Memory B cell (primary cell): ENCODE results near the gene POU6F1.

ENCODE experiments used
- ATAC-seq: fragments of 150-1000 bp; cut with Tn5 transposase; 2 replicates; pipeline ENCODE4 v1.10.0; 2021; ENCODE audit warnings: low read depth, mild to moderate bottlenecking, moderate library complexity
- DNase-seq, 2 donors: peaks; one replicate each; pipeline ENCODE4 v3.0.0; 2022; ENCODE audit warnings: low spot score in 2 of 2
- H3K27ac Mint-ChIP-seq: one replicate; pipeline ENCODE4 v1.8.0; 2022; ENCODE audit warnings: mild to moderate bottlenecking, moderate library complexity, mixed read lengths
- H3K27me3 Mint-ChIP-seq: one replicate; pipeline ENCODE4 v1.8.0; 2022; ENCODE audit warnings: mixed read lengths
- H3K36me3 Mint-ChIP-seq: one replicate; pipeline ENCODE4 v1.8.0; 2022; ENCODE audit warnings: mild to moderate bottlenecking, mixed read lengths
- H3K4me1 Mint-ChIP-seq: one replicate; pipeline ENCODE4 v1.8.0; 2022; ENCODE audit warnings: mixed read lengths
- H3K4me3 Mint-ChIP-seq: one replicate; pipeline ENCODE4 v1.8.0; 2022; ENCODE audit warnings: mild to moderate bottlenecking, moderate library complexity, mixed read lengths
- H3K9me3 Mint-ChIP-seq: one replicate; pipeline ENCODE4 v1.8.0; 2022; ENCODE audit warnings: mixed read lengths

Gene POU6F1

DNA sequence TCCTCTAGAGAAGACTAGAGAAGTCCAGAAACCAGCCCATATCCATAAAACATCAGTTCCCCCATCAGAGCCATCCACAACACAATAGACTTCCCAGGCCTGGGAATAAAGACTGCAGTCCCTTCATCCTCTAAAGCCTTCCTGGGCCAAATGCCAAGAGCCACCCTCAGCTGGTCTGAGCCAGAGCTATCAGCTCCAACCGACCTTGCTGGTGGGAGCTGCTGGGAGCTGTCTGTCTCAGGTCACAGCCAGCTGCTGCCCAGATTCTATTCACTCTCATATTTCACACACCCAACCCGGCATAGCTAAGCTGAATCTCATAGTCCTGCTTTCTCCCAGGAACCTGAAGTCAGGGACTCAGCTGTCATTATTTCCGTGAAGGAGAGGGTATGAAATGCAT lies 34.0 kb downstream of the POU6F1 start:
- no peak overlapping the region for H3K4me3 Mint-ChIP-seq
- no peak overlapping the region for H3K27ac Mint-ChIP-seq
- no peak for ATAC-seq
- peaks cover 18% of the 10 kb centered on the region for H3K4me1 Mint-ChIP-seq
- DNase-seq, result no peak
- no peaks in the 10 kb centered on the region for H3K27me3 Mint-ChIP-seq
- no peaks in the 10 kb centered on the region for H3K9me3 Mint-ChIP-seq
- no peaks in the 10 kb centered on the region for H3K36me3 Mint-ChIP-seq

DNA sequence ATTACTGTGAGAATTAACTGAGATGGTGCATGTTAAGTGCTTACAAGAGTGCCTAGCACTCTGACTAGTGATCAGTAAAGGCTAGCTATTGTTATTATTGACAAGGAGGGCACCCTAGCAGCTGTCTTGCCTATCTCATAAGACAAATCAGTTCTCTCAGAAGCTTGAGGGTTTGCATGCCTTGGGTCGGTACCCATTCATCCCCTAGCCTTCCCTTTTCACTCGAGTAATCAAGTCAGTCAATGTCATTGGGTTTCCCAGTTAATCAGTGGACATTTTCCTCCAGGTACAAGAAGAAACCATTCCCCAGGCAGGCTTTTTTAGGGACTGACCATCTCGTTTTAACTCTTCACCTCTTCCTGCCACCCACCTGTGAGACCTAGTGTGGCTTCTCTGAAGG lies 34.5 kb downstream of the POU6F1 start:
- no peaks in the 10 kb centered on the region for H3K9me3 Mint-ChIP-seq
- H3K27ac Mint-ChIP-seq, result no peak overlapping the region
- no peak overlapping the region for H3K4me3 Mint-ChIP-seq
- no peak for ATAC-seq
- no peaks in the 10 kb centered on the region for H3K36me3 Mint-ChIP-seq
- H3K27me3 Mint-ChIP-seq, result no peaks in the 10 kb centered on the region
- peaks cover 13% of the 10 kb centered on the region for H3K4me1 Mint-ChIP-seq
- DNase-seq, result no peak

- H3K36me3 Mint-ChIP-seq, result no peaks in the 10 kb centered on the region
Observed at GRCh38 chr12:51181558-51181957, 36.3 kb downstream of the POU6F1 start.

GRCh38 chr12:51177897-51178296 lies 40.0 kb downstream of the POU6F1 start:
- no peak for ATAC-seq
- no peak for DNase-seq
- no peak overlapping the region for H3K27ac Mint-ChIP-seq

More at GRCh38 chr12:51181558-51181957, 36.3 kb downstream of the POU6F1 start:
- H3K4me3 Mint-ChIP-seq, result no peak overlapping the region
- no peak for DNase-seq
- ATAC-seq, result no peak
- H3K4me1 Mint-ChIP-seq, result no peaks in the 10 kb centered on the region
- no peaks in the 10 kb centered on the region for H3K27me3 Mint-ChIP-seq
- H3K27ac Mint-ChIP-seq, result no peak overlapping the region
- H3K9me3 Mint-ChIP-seq, result no peaks in the 10 kb centered on the region

GRCh38 chr12:51174501-51174900 lies 43.4 kb downstream of the POU6F1 start:
- peaks cover 6% of the 10 kb centered on the region for H3K4me1 Mint-ChIP-seq
- H3K36me3 Mint-ChIP-seq, result no peaks in the 10 kb centered on the region
- DNase-seq (no peak), ATAC-seq (no peak)
- no peaks in the 10 kb centered on the region for H3K27me3 Mint-ChIP-seq
- H3K27ac Mint-ChIP-seq, result no peak overlapping the region
- peak overlapping the region; percentile 22 for H3K4me3 Mint-ChIP-seq
- no peaks in the 10 kb centered on the region for H3K9me3 Mint-ChIP-seq

More at GRCh38 chr12:51177897-51178296, 40.0 kb downstream of the POU6F1 start:
- no peaks in the 10 kb centered on the region for H3K9me3 Mint-ChIP-seq
- no peaks in the 10 kb centered on the region for H3K27me3 Mint-ChIP-seq
- peaks cover 2% of the 10 kb centered on the region for H3K4me1 Mint-ChIP-seq
- H3K36me3 Mint-ChIP-seq, result no peaks in the 10 kb centered on the region
- no peak overlapping the region for H3K4me3 Mint-ChIP-seq

GRCh38 chr12:51172515-51173431 lies 45.1 kb downstream of the POU6F1 start, which contains the start of gene TFCP2:
TSS of gene TFCP2 (minus strand) at chr12:51173135. CDS start at chr12:51172422, 713 bp downstream.
- Mint-ChIP-seq H3K9me3 (no peaks in the 10 kb centered on the region), H3K36me3 (no peaks in the 10 kb centered on the region), H3K27ac (no peak within 1 kb of the TSS), H3K4me3 (peak within 1 kb of the TSS; percentile 83), H3K4me1 (peaks cover 7% of the 10 kb centered on the region), H3K27me3 (no peaks in the 10 kb centered on the region)
- peak; percentile 99 for ATAC-seq
- peak; percentile 81 to 86 for DNase-seq

DNA sequence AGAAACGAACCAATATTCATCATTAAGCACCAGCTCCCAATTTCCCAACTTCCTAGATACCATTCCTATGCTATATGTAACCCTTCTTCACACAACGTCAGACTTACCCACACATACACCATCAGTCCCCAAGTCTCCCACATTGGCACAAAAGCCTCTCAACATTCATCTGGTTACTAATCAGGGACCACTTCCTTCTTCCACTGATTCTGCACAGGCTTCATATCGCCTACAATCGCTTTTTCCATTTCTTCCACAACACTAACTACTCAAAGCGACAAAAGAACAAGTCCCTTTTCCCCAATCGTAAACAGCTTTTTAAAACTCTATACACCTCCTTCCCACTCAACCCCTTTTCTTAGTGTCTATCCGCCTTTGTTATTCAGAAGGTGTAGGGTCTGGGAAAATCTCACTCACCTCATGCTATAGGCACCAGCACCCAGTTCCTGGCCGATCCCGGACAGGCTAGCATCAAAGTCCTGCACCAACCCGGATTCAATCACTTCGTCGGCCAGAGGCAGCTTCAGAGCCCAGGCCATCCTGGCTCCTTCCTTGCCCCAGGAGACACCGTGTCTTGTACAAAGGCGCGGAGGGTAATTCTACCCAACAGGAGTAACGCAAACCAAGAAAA lies 45.9 kb downstream of the POU6F1 start:
- Mint-ChIP-seq H3K9me3 (no peaks in the 10 kb centered on the region), H3K27me3 (no peaks in the 10 kb centered on the region)
- peak in 1 of 2 donors; percentile 9 for DNase-seq

GRCh38 chr12:51163795-51164194 lies 54.1 kb downstream of the POU6F1 start:
- Mint-ChIP-seq H3K36me3 (peaks cover 21% of the 10 kb centered on the region), H3K9me3 (no peaks in the 10 kb centered on the region), H3K27me3 (no peaks in the 10 kb centered on the region), H3K4me3 (no peak overlapping the region), H3K27ac (no peak overlapping the region), H3K4me1 (peaks cover 32% of the 10 kb centered on the region)
- ATAC-seq (no peak), DNase-seq (no peak)

More for the DNA sequence above, 45.9 kb downstream of the POU6F1 start:
- Mint-ChIP-seq H3K36me3 (no peaks in the 10 kb centered on the region), H3K4me1 (peaks cover 12% of the 10 kb centered on the region), H3K4me3 (no peak overlapping the region), H3K27ac (no peak overlapping the region)
- ATAC-seq, result no peak

DNA sequence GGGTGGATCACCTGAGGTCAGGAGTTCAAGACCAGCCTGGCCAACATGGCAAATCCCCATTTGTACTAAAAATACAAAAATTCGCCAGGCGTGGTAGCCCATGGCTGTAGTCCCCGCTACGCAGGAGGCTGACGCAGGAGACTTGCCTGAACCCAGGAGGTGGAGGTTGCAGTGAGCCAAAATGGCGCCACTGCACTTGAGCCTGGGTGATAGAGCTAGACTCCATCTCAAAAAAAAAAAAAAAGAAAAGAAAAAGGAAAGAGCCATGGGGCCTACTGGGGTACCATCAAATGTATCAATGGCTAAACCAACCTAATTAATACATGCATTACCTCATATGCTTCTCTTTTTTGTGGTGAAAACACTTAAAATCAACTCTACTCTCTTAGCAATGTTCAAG lies 55.6 kb downstream of the POU6F1 start:
- Mint-ChIP-seq H3K27ac (no peak overlapping the region), H3K27me3 (no peaks in the 10 kb centered on the region), H3K36me3 (peaks cover 21% of the 10 kb centered on the region), H3K4me3 (no peak overlapping the region), H3K9me3 (no peaks in the 10 kb centered on the region), H3K4me1 (peaks cover 29% of the 10 kb centered on the region)
- no peak for ATAC-seq
- no peak for DNase-seq

DNA sequence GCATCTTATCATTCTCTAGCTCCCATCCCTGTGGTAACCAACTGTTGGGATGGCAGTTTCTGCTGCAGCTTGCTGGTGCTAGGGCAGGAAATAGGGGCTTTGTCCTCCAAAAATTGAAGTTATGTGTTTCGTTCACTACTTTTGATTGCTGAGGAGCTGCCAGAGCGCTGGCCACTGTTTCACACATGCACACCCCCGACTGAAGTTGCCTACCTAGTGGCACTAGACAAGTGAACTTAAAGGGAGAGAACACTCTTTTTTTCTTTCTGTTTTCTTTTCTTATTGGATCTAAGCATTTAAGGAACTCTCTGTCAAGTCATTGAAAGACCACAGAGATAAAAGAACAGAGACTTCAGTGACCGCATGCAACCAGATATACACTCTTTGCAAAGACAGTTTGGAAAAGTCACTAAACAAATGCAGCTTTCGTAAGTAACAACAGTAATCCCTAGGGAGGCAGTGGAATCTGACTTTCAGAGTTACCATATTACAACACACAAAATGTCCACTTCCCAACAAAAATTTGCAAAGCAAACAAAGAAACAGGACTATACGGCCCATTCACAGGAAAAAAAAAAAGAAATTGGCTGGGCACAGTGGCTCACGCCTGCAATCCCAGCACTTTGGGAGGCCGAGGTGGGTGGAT lies 56.9 kb downstream of the POU6F1 start:
- Mint-ChIP-seq H3K27me3 (no peaks in the 10 kb centered on the region), H3K4me1 (peaks cover 26% of the 10 kb centered on the region), H3K27ac (no peak overlapping the region), H3K4me3 (no peak overlapping the region), H3K9me3 (no peaks in the 10 kb centered on the region), H3K36me3 (peaks cover 19% of the 10 kb centered on the region)
- no peak for ATAC-seq
- no peak for DNase-seq

GRCh38 chr12:51156245-51156765 lies 61.6 kb downstream of the POU6F1 start:
- no peak for ATAC-seq
- no peak overlapping the region for H3K27ac Mint-ChIP-seq

GRCh38 chr12:51152953-51153352 lies 64.9 kb downstream of the POU6F1 start:
- peaks cover 7% of the 10 kb centered on the region for H3K36me3 Mint-ChIP-seq
- no peaks in the 10 kb centered on the region for H3K27me3 Mint-ChIP-seq
- no peaks in the 10 kb centered on the region for H3K9me3 Mint-ChIP-seq
- no peak overlapping the region for H3K27ac Mint-ChIP-seq
- DNase-seq (no peak), ATAC-seq (no peak)
- H3K4me3 Mint-ChIP-seq, result no peak overlapping the region
- peaks cover 27% of the 10 kb centered on the region for H3K4me1 Mint-ChIP-seq

More at GRCh38 chr12:51156245-51156765, 61.6 kb downstream of the POU6F1 start:
- DNase-seq, result no peak
- Mint-ChIP-seq H3K4me3 (no peak overlapping the region), H3K4me1 (peaks cover 17% of the 10 kb centered on the region), H3K27me3 (no peaks in the 10 kb centered on the region), H3K9me3 (no peaks in the 10 kb centered on the region), H3K36me3 (peaks cover 9% of the 10 kb centered on the region)

GRCh38 chr12:51150777-51151176 lies 67.1 kb downstream of the POU6F1 start:
- DNase-seq (no peak), ATAC-seq (no peak)
- peaks cover 4% of the 10 kb centered on the region for H3K36me3 Mint-ChIP-seq
- no peaks in the 10 kb centered on the region for H3K27me3 Mint-ChIP-seq
- peaks cover 32% of the 10 kb centered on the region for H3K4me1 Mint-ChIP-seq
- no peak overlapping the region for H3K4me3 Mint-ChIP-seq
- no peak overlapping the region for H3K27ac Mint-ChIP-seq
- no peaks in the 10 kb centered on the region for H3K9me3 Mint-ChIP-seq

DNA sequence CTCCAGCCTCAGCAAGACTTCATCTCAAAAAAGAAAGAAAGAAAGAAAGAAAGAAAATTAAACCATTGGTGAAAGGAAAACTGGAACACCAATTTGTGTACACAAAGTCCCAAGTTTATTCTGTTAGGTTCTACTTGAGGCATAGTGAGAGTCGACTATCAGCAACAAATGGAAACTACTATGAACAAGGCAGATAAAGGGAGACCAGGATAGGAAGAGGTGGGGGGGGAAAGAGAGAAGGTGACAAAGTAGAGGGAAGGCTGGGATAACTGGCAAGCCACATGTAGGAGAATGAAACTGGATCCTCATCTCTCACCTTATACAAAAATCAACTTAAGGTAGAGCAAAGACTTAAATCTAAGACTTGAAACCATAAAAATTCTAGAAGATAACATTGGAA lies 70.6 kb downstream of the POU6F1 start:
- H3K4me3 Mint-ChIP-seq, result no peak overlapping the region

More for the DNA sequence above, 70.6 kb downstream of the POU6F1 start:
- no peaks in the 10 kb centered on the region for H3K27me3 Mint-ChIP-seq
- DNase-seq (no peak), ATAC-seq (no peak)
- H3K9me3 Mint-ChIP-seq, result no peaks in the 10 kb centered on the region
- peaks cover 32% of the 10 kb centered on the region for H3K4me1 Mint-ChIP-seq
- H3K36me3 Mint-ChIP-seq, result peaks cover 13% of the 10 kb centered on the region
- H3K27ac Mint-ChIP-seq, result no peak overlapping the region
